IgD-negative memory B cell (primary cell): Measurements from ENCODE around the gene ZNF710. TPM values are rescaled to one million over a fixed set of nuclear protein-coding genes. Genes with fewer than 3 reads are reported as not detected.

Experiments used
- polyA plus RNA-seq: library from polyadenylated mRNA; unstranded; fragments of 300-500 nt; fragmentation: Illumina TruSeq; gene quantifications from one replicate; pipeline ENCODE4 v1.2.3, GENCODE V29; 2021

Gene ZNF710
- polyA plus RNA-seq, 1 donor from 2014 or later: 3.6 TPM

Other genes starting within 250 kb of the ZNF710 start
- not detected for gene MESP2, start 225.0 kb upstream of the ZNF710 start, polyA plus RNA-seq
- gene ANPEP, start 186.5 kb upstream of the ZNF710 start, polyA plus RNA-seq: 0.46 TPM
- gene AP3S2, start 107.3 kb upstream of the ZNF710 start, polyA plus RNA-seq: 29.7 TPM
- gene ARPIN, start 88.4 kb upstream of the ZNF710 start, polyA plus RNA-seq: not detected
- gene IDH2, start 101.1 kb downstream of the ZNF710 start, polyA plus RNA-seq: 106 TPM
- gene SEMA4B, start 200.0 kb downstream of the ZNF710 start, polyA plus RNA-seq: 191 TPM
- gene CIB1, start 232.6 kb downstream of the ZNF710 start, polyA plus RNA-seq: 304 TPM
- gene GDPGP1, start 232.9 kb downstream of the ZNF710 start, polyA plus RNA-seq: 1.3 TPM
- 0.08 TPM for gene TTLL13, start 248.2 kb downstream of the ZNF710 start, polyA plus RNA-seq